HepG2 (cell line): ENCODE measurements around the gene CAMK1D. TPM values are rescaled to one million over a fixed set of nuclear protein-coding genes. Genes with fewer than 3 reads are reported as not detected.

ENCODE experiments used
- ATAC-seq: fragments of 200-7000 bp; cut with Tn5 transposase; 3 replicates; pipeline ENCODE4 v1.9.1; 2020; ENCODE audit warnings: mild to moderate bottlenecking, moderate library complexity
- BruUV-seq: library from RNA; stranded (reverse); fragments of 400-500 nt; replicated peaks from 2 replicates; lab custom pipeline; 2021; lab: Mats Ljungman, UMichigan
- CTCF ChIA-PET: fragments of 300-600 bp; formaldehyde crosslinking; extraction: SDS; loops from one replicate; lab custom pipeline; 2021; ENCODE audit warnings: low total read pairs, inconsistent platforms, low intra/inter-chr PET ratio; lab: Yijun Ruan, JAX
- POLR2A ChIA-PET: fragments of 350-600 bp; sonication (Branson Sonifier 250); formaldehyde crosslinking; loops from one replicate; lab custom pipeline; 2020; ENCODE audit warnings: antibody characterized with exemption, inconsistent platforms; lab: Yijun Ruan, JAX
- DNase-seq: peaks from one replicate; pipeline ENCODE4 v3.0.0-alpha.2; 2015; ENCODE audit warnings: low spot score
- FAIRE-seq: peaks from 3 replicates; lab custom pipeline; 2011; peaks lifted over from hg19 to GRCh38; lab: Jason Lieb, UNC
- H2AFZ ChIP-seq: one replicate; pipeline ENCODE4 v1.6.1; 2011; ENCODE audit warnings: low read length, inconsistent platforms
- H3K27ac ChIP-seq: fragments of 300-600 bp; 3 replicates; pipeline ENCODE4 v1.8.0; 2011; ENCODE audit warnings: mixed run types, mild to moderate bottlenecking, mixed read lengths, low read length, inconsistent platforms; ENCODE audit not compliant: insufficient read depth; ENCODE audit errors: extremely low read length
- H3K27me3 ChIP-seq, 2 experiments: fragments of 200-600 bp in 1 of 2; 2 replicates in 1 of 2; 3 replicates in 1 of 2; pipeline versions ENCODE4 v1.6.0 to v1.8.0; 2011; ENCODE audit warnings: low read length in 2 of 2, mild to moderate bottlenecking in 2 of 2, moderate library complexity in 2 of 2, inconsistent platforms in 1 of 2; ENCODE audit not compliant: insufficient read depth in 2 of 2, control insufficient read depth in 1 of 2
- H3K36me3 ChIP-seq, 2 experiments: fragments of 200-600 bp in 1 of 2; replicated peaks in 1 of 2; 2 replicates in 1 of 2; 3 replicates in 1 of 2; pipeline versions ENCODE4 v1.5.1 to v1.8.0; 2011; ENCODE audit warnings: low read length in 2 of 2, inconsistent platforms in 1 of 2; ENCODE audit not compliant: insufficient read depth in 2 of 2, control insufficient read depth in 1 of 2
- H3K4me1 ChIP-seq: 2 replicates; pipeline ENCODE4 v1.5.1; 2012; ENCODE audit warnings: low read length, inconsistent platforms; ENCODE audit not compliant: insufficient read depth
- H3K4me2 ChIP-seq: 2 replicates; pipeline ENCODE4 v1.6.0; 2011; ENCODE audit warnings: low read depth, low read length, inconsistent platforms
- H3K4me3 ChIP-seq, 3 experiments: fragments of 200-600 bp in 1 of 3; sonication (generic), shearing (Covaris generic) in 1 of 3; replicated peaks in 1 of 3; 2 replicates each; pipeline ENCODE4 v1.5.1; 2011 to 2016; ENCODE audit warnings: low read length in 3 of 3, inconsistent platforms in 2 of 3, low read depth in 2 of 3, mild to moderate bottlenecking in 2 of 3, control low read depth in 1 of 3, mixed read lengths in 1 of 3; ENCODE audit not compliant: insufficient read depth in 1 of 3
- H3K79me2 ChIP-seq: one replicate; pipeline ENCODE4 v1.6.1; 2011; ENCODE audit warnings: low read length, inconsistent platforms; ENCODE audit not compliant: insufficient read depth
- H3K9ac ChIP-seq: 2 replicates; pipeline ENCODE4 v1.6.0; 2011; ENCODE audit warnings: mild to moderate bottlenecking, low read depth, low read length, inconsistent platforms; ENCODE audit not compliant: insufficient read depth
- H3K9me3 ChIP-seq: 2 replicates; pipeline ENCODE4 v1.5.1; 2012; ENCODE audit warnings: mild to moderate bottlenecking, low read length
- H4K20me1 ChIP-seq: 2 replicates; pipeline ENCODE4 v1.6.0; 2011; ENCODE audit warnings: inconsistent platforms, mild to moderate bottlenecking, low read length, moderate library complexity; ENCODE audit not compliant: insufficient read depth
- CBX2 ChIP-seq, 2 experiments: fragments of 200-600 bp in 1 of 2; sonication (generic); formaldehyde crosslinking in 1 of 2; IDR thresholded peaks; 2 replicates each; pipeline versions ENCODE4 v1.7.0 to v1.8.1; 2018 to 2022; ENCODE audit warnings: low read depth in 2 of 2, low read length in 1 of 2, mild to moderate bottlenecking in 1 of 2, missing genetic modification reagents in 1 of 2
- NFYC ChIP-seq: IDR thresholded peaks from 2 replicates; pipeline ENCODE4 v1.6.1; 2016; ENCODE audit warnings: missing genetic modification reagents, missing compliant biosample characterization
- SATB2 ChIP-seq: sonication (generic); formaldehyde crosslinking; IDR thresholded peaks from 2 replicates; pipeline ENCODE4 v1.5.0; 2020; ENCODE audit warnings: missing genetic modification reagents
- ZFP37 ChIP-seq: sonication (generic); formaldehyde crosslinking; IDR thresholded peaks from 2 replicates; pipeline ENCODE4 v1.4.0; 2020; ENCODE audit warnings: missing genetic modification reagents, borderline replicate concordance
- ZNF724P ChIP-seq: sonication (generic); formaldehyde crosslinking; IDR thresholded peaks from 2 replicates; pipeline ENCODE4 v1.8.0; 2022; ENCODE audit warnings: missing genetic modification reagents, borderline replicate concordance
- ZNF747 ChIP-seq: sonication (generic); formaldehyde crosslinking; IDR thresholded peaks from 2 replicates; pipeline ENCODE4 v1.8.1; 2023; ENCODE audit warnings: missing genetic modification reagents, mild to moderate bottlenecking, borderline replicate concordance
- ZSCAN21 ChIP-seq: sonication (generic); formaldehyde crosslinking; IDR thresholded peaks from 2 replicates; pipeline ENCODE4 v1.8.0; 2022; ENCODE audit warnings: mild to moderate bottlenecking, missing genetic modification reagents, moderate library complexity, borderline replicate concordance
- WGBS: methylation state at CpG from one replicate; pipeline ENCODE4 v1.1.6; 2017; ENCODE audit warnings: low lambda C conversion rate; 5-methylcytosine and 5-hydroxymethylcytosine counted together
- in situ Hi-C: cut with HindIII; loops from 2 replicates; pipeline ENCODE4 v1.10.0; 2017; ENCODE audit warnings: low pct_unique_long_range_greater_than_20kb; ENCODE audit not compliant: extremely low pct_ligation_motif_present
- intact Hi-C: fragments of 100-400 bp; cut with micrococcal nuclease; formaldehyde crosslinking; loops from one replicate; pipeline ENCODE4 v1.10.0; 2022; ENCODE audit not compliant: unreplicated experiment
- polyA plus RNA-seq, 8 experiments: library from polyadenylated mRNA; depleted of rRNA in 3 of 8; stranded (reverse) in 7 of 8; unstranded in 1 of 8; fragments of >200 nt; fragmentation: Illumina TruSeq in 4 of 8; extraction: Trizol in 4 of 8; gene quantifications; 2 replicates each; pipeline versions ENCODE4 v1.2.1 to v1.2.3, GENCODE V29; 2011 to 2016; ENCODE audit warnings: low read depth in 4 of 8, missing spikeins in 1 of 8, mixed read lengths in 1 of 8; ENCODE audit not compliant: insufficient read depth in 1 of 8
- total RNA-seq, 5 experiments: library from RNA; depleted of rRNA; stranded (reverse); fragments of >200 nt; fragmentation: Illumina TruSeq; extraction: Trizol; gene quantifications; 2 replicates each; pipeline ENCODE4 v1.2.3, GENCODE V29; 2016; ENCODE audit warnings: low read depth in 1 of 5
- TF ChIP-seq, protein P1 (sequence below): sonication (generic); formaldehyde crosslinking; IDR thresholded peaks from 2 replicates; pipeline ENCODE4 v1.5.1; 2020; ENCODE audit warnings: mild to moderate bottlenecking, missing genetic modification reagents, moderate library complexity
- TF ChIP-seq, protein P2 (sequence below), 2 experiments: sonication (generic) in 1 of 2; formaldehyde crosslinking in 1 of 2; IDR thresholded peaks; 2 replicates each; pipeline versions ENCODE4 v1.4.0 to v1.6.1; 2016 to 2020; ENCODE audit warnings: borderline replicate concordance in 1 of 2, low read depth in 1 of 2, mild to moderate bottlenecking in 1 of 2, missing genetic modification reagents in 1 of 2

The CAMK1D gene
- total and polyA plus RNA-seq, 2 of the 13 experiments (the other 11 are each of a cell fraction or from before 2014, with no cell fraction given): under 0.01 TPM; not detected in 1

DNA sequence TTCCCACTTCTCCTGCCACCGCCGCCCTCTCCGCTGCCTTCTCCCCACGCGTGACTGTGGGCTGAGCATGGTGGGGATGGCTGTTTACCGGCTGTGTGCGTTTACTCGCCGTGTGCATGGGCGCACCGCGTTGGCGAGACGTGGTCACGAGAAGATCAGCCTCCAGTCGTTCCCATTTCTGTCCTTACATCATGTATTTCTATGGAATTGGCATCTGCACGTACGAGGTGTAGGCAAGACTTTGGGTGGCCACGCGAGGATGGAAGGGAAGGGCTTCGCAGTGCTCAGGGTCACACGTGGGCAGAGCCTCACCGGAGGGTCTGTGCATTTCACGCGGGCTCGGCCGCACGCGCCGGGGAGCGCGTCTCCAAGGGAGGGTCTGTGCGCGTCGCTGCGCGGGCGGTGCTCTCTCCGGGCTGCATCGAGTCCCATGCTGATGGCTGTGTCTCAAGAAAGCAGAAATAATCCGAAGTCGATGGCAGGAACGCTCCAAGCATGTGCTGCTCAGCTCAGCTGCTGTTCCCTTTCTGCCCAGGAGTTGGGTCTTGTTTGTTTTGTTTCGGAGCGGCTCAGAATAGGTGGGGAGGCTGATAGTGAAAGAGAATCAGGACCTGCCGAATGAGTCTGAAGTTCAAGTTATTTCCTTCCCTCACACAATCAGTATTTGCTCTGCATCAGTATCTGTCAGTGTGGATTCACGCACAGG is 973 bp downstream of the CAMK1D start (continued):
- TF ChIP-seq, protein P1, sequence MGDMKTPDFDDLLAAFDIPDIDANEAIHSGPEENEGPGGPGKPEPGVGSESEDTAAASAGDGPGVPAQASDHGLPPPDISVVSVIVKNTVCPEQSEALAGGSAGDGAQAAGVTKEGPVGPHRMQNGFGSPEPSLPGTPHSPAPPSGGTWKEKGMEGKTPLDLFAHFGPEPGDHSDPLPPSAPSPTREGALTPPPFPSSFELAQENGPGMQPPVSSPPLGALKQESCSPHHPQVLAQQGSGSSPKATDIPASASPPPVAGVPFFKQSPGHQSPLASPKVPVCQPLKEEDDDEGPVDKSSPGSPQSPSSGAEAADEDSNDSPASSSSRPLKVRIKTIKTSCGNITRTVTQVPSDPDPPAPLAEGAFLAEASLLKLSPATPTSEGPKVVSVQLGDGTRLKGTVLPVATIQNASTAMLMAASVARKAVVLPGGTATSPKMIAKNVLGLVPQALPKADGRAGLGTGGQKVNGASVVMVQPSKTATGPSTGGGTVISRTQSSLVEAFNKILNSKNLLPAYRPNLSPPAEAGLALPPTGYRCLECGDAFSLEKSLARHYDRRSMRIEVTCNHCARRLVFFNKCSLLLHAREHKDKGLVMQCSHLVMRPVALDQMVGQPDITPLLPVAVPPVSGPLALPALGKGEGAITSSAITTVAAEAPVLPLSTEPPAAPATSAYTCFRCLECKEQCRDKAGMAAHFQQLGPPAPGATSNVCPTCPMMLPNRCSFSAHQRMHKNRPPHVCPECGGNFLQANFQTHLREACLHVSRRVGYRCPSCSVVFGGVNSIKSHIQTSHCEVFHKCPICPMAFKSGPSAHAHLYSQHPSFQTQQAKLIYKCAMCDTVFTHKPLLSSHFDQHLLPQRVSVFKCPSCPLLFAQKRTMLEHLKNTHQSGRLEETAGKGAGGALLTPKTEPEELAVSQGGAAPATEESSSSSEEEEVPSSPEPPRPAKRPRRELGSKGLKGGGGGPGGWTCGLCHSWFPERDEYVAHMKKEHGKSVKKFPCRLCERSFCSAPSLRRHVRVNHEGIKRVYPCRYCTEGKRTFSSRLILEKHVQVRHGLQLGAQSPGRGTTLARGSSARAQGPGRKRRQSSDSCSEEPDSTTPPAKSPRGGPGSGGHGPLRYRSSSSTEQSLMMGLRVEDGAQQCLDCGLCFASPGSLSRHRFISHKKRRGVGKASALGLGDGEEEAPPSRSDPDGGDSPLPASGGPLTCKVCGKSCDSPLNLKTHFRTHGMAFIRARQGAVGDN (CRISPR knock-in tag): peak; percentile 44; the same call in 1 of the 2 replicates
- TF ChIP-seq SATB2 (CRISPR knock-in tag) (no peak), CBX2 (IDR thresholded peaks at IDR 0.05; ENCODE audit: low read depth, low read length) (no peak), CBX2 (CRISPR knock-in tag; IDR thresholded peaks at IDR 0.05; ENCODE audit: low read depth) (0 out of 2 replicates have a peak, but pooled peaks have one; percentile 82)

DNA sequence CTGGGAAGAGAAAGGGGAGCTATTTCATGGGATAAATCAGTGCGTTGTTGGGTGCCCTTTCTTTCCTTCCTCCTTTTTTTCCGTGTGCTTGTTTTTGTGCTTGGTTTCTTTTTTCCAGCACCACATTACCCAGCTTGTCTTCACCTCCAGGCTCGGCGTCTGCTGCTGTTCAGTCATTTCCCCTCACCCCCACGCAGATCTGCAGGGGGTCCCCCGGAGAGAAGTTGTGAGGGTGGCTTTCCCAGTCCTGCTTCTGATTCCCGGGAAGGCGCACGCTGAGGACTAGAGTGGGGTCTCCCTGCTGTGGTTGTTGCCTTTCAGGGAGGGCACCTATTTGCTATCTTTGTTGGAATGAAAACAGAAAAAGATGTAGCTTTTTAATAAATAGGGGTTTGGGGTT is 1.6 kb downstream of the CAMK1D start:
- H3K27me3 ChIP-seq: peaks cover 5 to 49% of the 10 kb centered on the region in 2 experiments; a peak in 4 of 5 replicates
- no peak for ATAC-seq
- ChIA-PET POLR2A (no interaction called here), CTCF (no interaction called here)
- no peak for FAIRE-seq
- peak overlapping the region; percentile 78 for H3K4me2 ChIP-seq
- no TSS peak for BruUV-seq
- H3K36me3 ChIP-seq: no peaks in the 10 kb centered on the region
- H3K27ac ChIP-seq: no peak overlapping the region
- no peaks in the 10 kb centered on the region for H4K20me1 ChIP-seq
- WGBS: 19% methylated on average over 9 of the region's 9 CpGs
- H3K4me3 ChIP-seq: no peak overlapping the region
- in situ Hi-C loops: no loop called here
- H3K4me1 ChIP-seq: peaks cover 20% of the 10 kb centered on the region
- no peaks in the 10 kb centered on the region for H3K9me3 ChIP-seq
- intact Hi-C loops: no loop called here
- no peak for DNase-seq
- H2AFZ ChIP-seq: no peak overlapping the region
- no peaks in the 10 kb centered on the region for H3K79me2 ChIP-seq
- no peak overlapping the region for H3K9ac ChIP-seq
- TF ChIP-seq NFYC (no peak), ZNF724P (CRISPR knock-in tag) (no peak), ZSCAN21 (no peak), ZNF747 (no peak), ZFP37 (CRISPR knock-in tag) (no peak)
- TF ChIP-seq, protein P2, sequence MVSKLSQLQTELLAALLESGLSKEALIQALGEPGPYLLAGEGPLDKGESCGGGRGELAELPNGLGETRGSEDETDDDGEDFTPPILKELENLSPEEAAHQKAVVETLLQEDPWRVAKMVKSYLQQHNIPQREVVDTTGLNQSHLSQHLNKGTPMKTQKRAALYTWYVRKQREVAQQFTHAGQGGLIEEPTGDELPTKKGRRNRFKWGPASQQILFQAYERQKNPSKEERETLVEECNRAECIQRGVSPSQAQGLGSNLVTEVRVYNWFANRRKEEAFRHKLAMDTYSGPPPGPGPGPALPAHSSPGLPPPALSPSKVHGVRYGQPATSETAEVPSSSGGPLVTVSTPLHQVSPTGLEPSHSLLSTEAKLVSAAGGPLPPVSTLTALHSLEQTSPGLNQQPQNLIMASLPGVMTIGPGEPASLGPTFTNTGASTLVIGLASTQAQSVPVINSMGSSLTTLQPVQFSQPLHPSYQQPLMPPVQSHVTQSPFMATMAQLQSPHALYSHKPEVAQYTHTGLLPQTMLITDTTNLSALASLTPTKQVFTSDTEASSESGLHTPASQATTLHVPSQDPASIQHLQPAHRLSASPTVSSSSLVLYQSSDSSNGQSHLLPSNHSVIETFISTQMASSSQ (IDR thresholded peaks at IDR 0.05; ENCODE audit: low read depth): no peak
- TF ChIP-seq, protein P2 (CRISPR knock-in tag; IDR thresholded peaks at IDR 0.05; ENCODE audit: borderline replicate concordance): no peak
